H9 (cell line): ENCODE results near the gene NRXN3. TPM values are rescaled to one million over a fixed set of nuclear protein-coding genes. Genes with fewer than 3 reads are reported as not detected.

Experiments
- DNase-seq: peaks from one replicate; pipeline ENCODE4 v3.0.0-alpha.2; 2017
- H2AFZ ChIP-seq: one replicate; pipeline ENCODE4 v1.6.1; 2013; ENCODE audit warnings: mild to moderate bottlenecking, low read length, control low read depth, moderate library complexity
- H2AK5ac ChIP-seq: 2 replicates; pipeline ENCODE4 v1.6.1; 2013; ENCODE audit warnings: low read length, control low read depth, mixed read lengths; ENCODE audit not compliant: insufficient read length
- H2BK120ac ChIP-seq: one replicate; pipeline ENCODE4 v1.6.1; 2013; ENCODE audit warnings: low read depth, mild to moderate bottlenecking, low read length, control low read depth, inconsistent platforms; ENCODE audit not compliant: poor library complexity, severe bottlenecking
- H2BK12ac ChIP-seq: 2 replicates; pipeline ENCODE4 v1.6.1; 2013; ENCODE audit warnings: low read length, control low read depth, mixed read lengths, low read depth; ENCODE audit not compliant: insufficient read length
- H2BK15ac ChIP-seq: 2 replicates; pipeline ENCODE4 v1.6.1; 2013; ENCODE audit warnings: low read depth, low read length, control low read depth
- H2BK20ac ChIP-seq: one replicate; pipeline ENCODE4 v1.6.1; 2013; ENCODE audit warnings: low read depth, mild to moderate bottlenecking, low read length, control low read depth, inconsistent platforms; ENCODE audit not compliant: poor library complexity, severe bottlenecking
- H2BK5ac ChIP-seq: 2 replicates; pipeline ENCODE4 v1.6.1; 2013; ENCODE audit warnings: low read length, control low read depth, mixed read lengths; ENCODE audit not compliant: insufficient read length
- H3K14ac ChIP-seq: 2 replicates; pipeline ENCODE4 v1.6.1; 2013; ENCODE audit warnings: low read length, control low read depth; ENCODE audit not compliant: insufficient read depth
- H3K18ac ChIP-seq: 2 replicates; pipeline ENCODE4 v1.6.1; 2013; ENCODE audit warnings: low read depth, mild to moderate bottlenecking, mixed read lengths, low read length, control low read depth; ENCODE audit not compliant: insufficient read length
- H3K23ac ChIP-seq: 2 replicates; pipeline ENCODE4 v1.6.1; 2013; ENCODE audit warnings: low read length, control low read depth, mixed read lengths, low read depth; ENCODE audit not compliant: insufficient read length
- H3K23me2 ChIP-seq: 2 replicates; pipeline ENCODE4 v1.6.1; 2013; ENCODE audit warnings: low read depth, mild to moderate bottlenecking, mixed read lengths, low read length, control low read depth; ENCODE audit not compliant: insufficient read length, poor library complexity, severe bottlenecking
- H3K27ac ChIP-seq: 2 replicates; pipeline ENCODE4 v1.5.1; 2013; ENCODE audit warnings: low read length, control low read depth, mixed read lengths, low read depth; ENCODE audit not compliant: insufficient read length
- H3K27me3 ChIP-seq: 2 replicates; pipeline ENCODE4 v1.6.1; 2013; ENCODE audit warnings: low read length, control low read depth, inconsistent platforms; ENCODE audit not compliant: insufficient read depth
- H3K4ac ChIP-seq: 2 replicates; pipeline ENCODE4 v1.6.1; 2013; ENCODE audit warnings: low read depth, mild to moderate bottlenecking, control low read depth, inconsistent platforms, low read length, moderate library complexity
- H3K4me1 ChIP-seq: 2 replicates; pipeline ENCODE4 v1.6.1; 2013; ENCODE audit warnings: low read length, control low read depth, inconsistent platforms; ENCODE audit not compliant: insufficient read depth
- H3K4me2 ChIP-seq: 2 replicates; pipeline ENCODE4 v1.6.1; 2013; ENCODE audit warnings: low read length, control low read depth, mixed read lengths; ENCODE audit not compliant: insufficient read length, insufficient read depth
- H3K56ac ChIP-seq: 2 replicates; pipeline ENCODE4 v1.6.1; 2013; ENCODE audit warnings: low read depth, mild to moderate bottlenecking, mixed read lengths, low read length, control low read depth; ENCODE audit not compliant: insufficient read length
- H3K79me1 ChIP-seq: 2 replicates; pipeline ENCODE4 v1.6.1; 2013; ENCODE audit warnings: low read depth, mild to moderate bottlenecking, moderate library complexity, low read length, control low read depth, inconsistent platforms; ENCODE audit not compliant: insufficient read depth, poor library complexity, severe bottlenecking
- H3K79me2 ChIP-seq: 2 replicates; pipeline ENCODE4 v1.6.1; 2013; ENCODE audit warnings: low read length, control low read depth, inconsistent platforms; ENCODE audit not compliant: insufficient read depth
- H3K9ac ChIP-seq: 2 replicates; pipeline ENCODE4 v1.6.1; 2013; ENCODE audit warnings: low read length, control low read depth, mixed read lengths; ENCODE audit not compliant: insufficient read length; ENCODE audit errors: extremely low read depth
- H3K9me3 ChIP-seq: one replicate; pipeline ENCODE4 v1.6.1; 2013; ENCODE audit warnings: low read depth, low read length, inconsistent platforms; ENCODE audit not compliant: control insufficient read depth
- H3T11ph ChIP-seq: one replicate; pipeline ENCODE4 v1.6.1; 2013; ENCODE audit warnings: mild to moderate bottlenecking, low read length, control low read depth, inconsistent platforms
- H4K20me1 ChIP-seq: one replicate; pipeline ENCODE4 v1.6.1; 2013; ENCODE audit not compliant: control insufficient read depth, insufficient read length, insufficient read depth
- H4K5ac ChIP-seq: 2 replicates; pipeline ENCODE4 v1.6.1; 2013; ENCODE audit warnings: low read depth, mild to moderate bottlenecking, mixed read lengths, low read length, control low read depth; ENCODE audit not compliant: insufficient read length
- H4K8ac ChIP-seq: replicated peaks from 2 replicates; pipeline ENCODE4 v1.6.1; 2013; ENCODE audit warnings: low read length, control low read depth, mixed read lengths, low read depth; ENCODE audit not compliant: insufficient read length
- H4K91ac ChIP-seq: 2 replicates; pipeline ENCODE4 v1.6.1; 2013; ENCODE audit warnings: low read depth, mild to moderate bottlenecking, moderate library complexity, mixed read lengths, low read length, control low read depth; ENCODE audit not compliant: insufficient read length
- H3K27ac Mint-ChIP-seq, 3 experiments: 2 replicates in 2 of 3; 3 replicates in 1 of 3; pipeline ENCODE4 v1.8.0; 2020 to 2021; ENCODE audit warnings: mixed read lengths in 3 of 3, mild to moderate bottlenecking in 1 of 3, moderate library complexity in 1 of 3
- H3K27me3 Mint-ChIP-seq: 2 replicates; pipeline ENCODE4 v1.8.0; 2021; ENCODE audit warnings: low read depth, mild to moderate bottlenecking, moderate library complexity, mixed read lengths
- H3K36me3 Mint-ChIP-seq, 3 experiments: 2 replicates in 2 of 3; 3 replicates in 1 of 3; pipeline ENCODE4 v1.8.0; 2020 to 2021; ENCODE audit warnings: low read depth in 3 of 3, mixed read lengths in 3 of 3; ENCODE audit not compliant: insufficient read depth in 1 of 3
- H3K4me1 Mint-ChIP-seq, 2 experiments: 2 replicates each; pipeline ENCODE4 v1.8.0; 2020; ENCODE audit warnings: mixed read lengths in 2 of 2
- H3K4me3 Mint-ChIP-seq, 2 experiments: 2 replicates in 1 of 2; 3 replicates in 1 of 2; pipeline ENCODE4 v1.8.0; 2020 to 2021; ENCODE audit warnings: mild to moderate bottlenecking in 2 of 2, mixed read lengths in 2 of 2, moderate library complexity in 1 of 2
- H3K9me3 Mint-ChIP-seq, 2 experiments: 2 replicates in 1 of 2; 3 replicates in 1 of 2; pipeline ENCODE4 v1.8.0; 2020; ENCODE audit warnings: mild to moderate bottlenecking in 2 of 2, mixed read lengths in 2 of 2, moderate library complexity in 1 of 2
- WGBS: extraction: QIAGEN DNeasy Blood & Tissue Kit; methylation state at CpG from one replicate; pipeline ENCODE4 v1.1.7; 2013; ENCODE audit warnings: missing lambda C conversion rate, low lambda C conversion rate, mixed read lengths; ENCODE audit not compliant: insufficient read length; ENCODE audit errors: extremely low coverage; 5-methylcytosine and 5-hydroxymethylcytosine counted together
- total RNA-seq: library from RNA; stranded (reverse); gene quantifications from 2 replicates; pipeline ENCODE4 v1.2.1, GENCODE V29; 2021
- TF ChIP-seq, protein P1 (sequence below): fragments of 200-600 bp; sonication (generic); conservative IDR thresholded peaks from 3 replicates; pipeline ENCODE4 v1.8.0; 2021; ENCODE audit warnings: antibody characterized with exemption, mild to moderate bottlenecking

The NRXN3 gene
- total RNA-seq, 1 experiment from 2014 or later, result 1.8 TPM

DNA sequence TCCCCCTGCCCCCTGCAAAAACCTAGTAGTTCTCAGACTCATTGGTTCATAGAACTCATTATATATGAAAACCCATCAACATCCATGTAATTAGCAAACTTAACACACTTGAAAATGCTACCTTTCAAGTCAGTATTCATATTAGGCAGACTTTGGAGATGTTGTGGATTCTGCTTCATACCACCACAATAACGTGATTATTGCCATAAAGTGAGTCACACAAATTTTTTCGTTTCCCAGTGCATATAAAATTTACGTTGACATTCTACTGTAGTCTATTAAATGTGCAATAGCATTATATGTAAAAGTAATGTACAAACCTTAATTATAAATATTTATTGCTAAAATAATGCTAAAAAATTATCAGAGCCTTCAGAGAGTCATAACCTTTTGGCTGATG, 1387.1 kb downstream of the NRXN3 start:
- no peaks in the 10 kb centered on the region for H3K27me3 ChIP-seq
- no peak overlapping the region for H4K5ac ChIP-seq
- WGBS, result no CpG with 5 or more reads among the region's 3 CpGs
- Mint-ChIP-seq H3K27me3 (no peaks in the 10 kb centered on the region), H3K4me3 (no peak overlapping the region), H3K9me3 (no peaks in the 10 kb centered on the region), H3K27ac (no peak overlapping the region), H3K4me1 (peaks cover 24 to 30% of the 10 kb centered on the region in 2 experiments), H3K36me3 (no peaks in the 10 kb centered on the region)
- H3K27ac ChIP-seq, result no peak overlapping the region
- no peaks in the 10 kb centered on the region for H3K23me2 ChIP-seq
- no peak overlapping the region for H4K91ac ChIP-seq
- H3K4ac ChIP-seq, result no peak overlapping the region
- no peak overlapping the region for H2BK12ac ChIP-seq
- no peak overlapping the region for H4K8ac ChIP-seq
- TF ChIP-seq, protein P1, sequence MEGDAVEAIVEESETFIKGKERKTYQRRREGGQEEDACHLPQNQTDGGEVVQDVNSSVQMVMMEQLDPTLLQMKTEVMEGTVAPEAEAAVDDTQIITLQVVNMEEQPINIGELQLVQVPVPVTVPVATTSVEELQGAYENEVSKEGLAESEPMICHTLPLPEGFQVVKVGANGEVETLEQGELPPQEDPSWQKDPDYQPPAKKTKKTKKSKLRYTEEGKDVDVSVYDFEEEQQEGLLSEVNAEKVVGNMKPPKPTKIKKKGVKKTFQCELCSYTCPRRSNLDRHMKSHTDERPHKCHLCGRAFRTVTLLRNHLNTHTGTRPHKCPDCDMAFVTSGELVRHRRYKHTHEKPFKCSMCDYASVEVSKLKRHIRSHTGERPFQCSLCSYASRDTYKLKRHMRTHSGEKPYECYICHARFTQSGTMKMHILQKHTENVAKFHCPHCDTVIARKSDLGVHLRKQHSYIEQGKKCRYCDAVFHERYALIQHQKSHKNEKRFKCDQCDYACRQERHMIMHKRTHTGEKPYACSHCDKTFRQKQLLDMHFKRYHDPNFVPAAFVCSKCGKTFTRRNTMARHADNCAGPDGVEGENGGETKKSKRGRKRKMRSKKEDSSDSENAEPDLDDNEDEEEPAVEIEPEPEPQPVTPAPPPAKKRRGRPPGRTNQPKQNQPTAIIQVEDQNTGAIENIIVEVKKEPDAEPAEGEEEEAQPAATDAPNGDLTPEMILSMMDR, result no peak
- H3K18ac ChIP-seq, result no peak overlapping the region
- H3K79me1 ChIP-seq, result no peaks in the 10 kb centered on the region
- no peak overlapping the region for H2BK15ac ChIP-seq
- H2BK5ac ChIP-seq, result no peak overlapping the region
- no peak overlapping the region for H3K23ac ChIP-seq
- no peak overlapping the region for H2AK5ac ChIP-seq
- H3K56ac ChIP-seq, result no peak overlapping the region
- H3T11ph ChIP-seq, result no peak overlapping the region
- no peak overlapping the region for H3K14ac ChIP-seq
- no peaks in the 10 kb centered on the region for H4K20me1 ChIP-seq
- H3K9ac ChIP-seq, result no peak overlapping the region
- H3K9me3 ChIP-seq, result no peaks in the 10 kb centered on the region
- no peaks in the 10 kb centered on the region for H3K79me2 ChIP-seq
- H2BK120ac ChIP-seq, result no peak overlapping the region
- DNase-seq, result no peak
- H3K4me1 ChIP-seq, result peaks cover 11% of the 10 kb centered on the region; the same call in 1 of the 2 replicates
- no peak overlapping the region for H2AFZ ChIP-seq
- H3K4me2 ChIP-seq, result no peak overlapping the region
- no peak overlapping the region for H2BK20ac ChIP-seq
